ENCODE data around the gene SCRT2. TPM values are rescaled to one million over a fixed set of nuclear protein-coding genes. Genes with fewer than 3 reads are reported as not detected.

The SCRT2 gene
- total RNA-seq, 1 experiment from 2014 or later, result not detected

GRCh38 chr20:711576-711975, 36.0 kb upstream of the SCRT2 start:
- Histone ChIP-seq H3K23me2 (ENCODE audit: insufficient read length, low read depth, low read length, poor library complexity, severe bottlenecking) (peaks cover 3% of the 10 kb centered on the region), H3K4ac (ENCODE audit: low read depth, low read length) (no peak overlapping the region), H4K91ac (ENCODE audit: insufficient read length, low read depth, low read length) (no peak overlapping the region), H2BK120ac (ENCODE audit: low read depth, low read length, poor library complexity, severe bottlenecking) (no peak overlapping the region), H2BK15ac (ENCODE audit: low read depth, low read length) (no peak overlapping the region), H2BK5ac (ENCODE audit: insufficient read length, low read length) (no peak overlapping the region), H3K9me3 (ENCODE audit: control insufficient read depth, low read depth, low read length) (no peaks in the 10 kb centered on the region), H3K14ac (ENCODE audit: insufficient read depth, low read length) (no peak overlapping the region), H4K5ac (ENCODE audit: insufficient read length, low read depth, low read length) (no peak overlapping the region), H2AFZ (ENCODE audit: low read length) (no peak overlapping the region), H3K79me1 (ENCODE audit: insufficient read depth, low read depth, low read length, poor library complexity, severe bottlenecking) (no peaks in the 10 kb centered on the region), H3K79me2 (ENCODE audit: insufficient read depth, low read length) (no peaks in the 10 kb centered on the region), H2BK12ac (ENCODE audit: insufficient read length, low read depth, low read length) (no peak overlapping the region), H4K20me1 (ENCODE audit: control insufficient read depth, insufficient read depth, insufficient read length) (no peaks in the 10 kb centered on the region), H3K23ac (ENCODE audit: insufficient read length, low read depth, low read length) (no peak overlapping the region), H3T11ph (ENCODE audit: low read length) (no peak overlapping the region), H4K8ac (replicated peaks; ENCODE audit: insufficient read length, low read depth, low read length) (no peak overlapping the region), H3K4me1 (ENCODE audit: insufficient read depth, low read length) (no peaks in the 10 kb centered on the region; the same call in 1 of the 2 replicates), H3K27ac (ENCODE audit: insufficient read length, low read depth, low read length) (no peak overlapping the region), H3K4me2 (ENCODE audit: insufficient read depth, insufficient read length, low read length) (no peak overlapping the region), H2BK20ac (ENCODE audit: low read depth, low read length, poor library complexity, severe bottlenecking) (no peak overlapping the region), H2AK5ac (ENCODE audit: insufficient read length, low read length) (no peak overlapping the region), H3K18ac (ENCODE audit: insufficient read length, low read depth, low read length) (no peak overlapping the region), H3K9ac (ENCODE audit: extremely low read depth, insufficient read length, low read length) (no peak overlapping the region), H3K27me3 (ENCODE audit: insufficient read depth, low read length) (peaks cover 5% of the 10 kb centered on the region; the same call in 1 of the 2 replicates), H3K56ac (ENCODE audit: insufficient read length, low read depth, low read length) (no peak overlapping the region)
- Mint-ChIP-seq H3K27ac (no peak overlapping the region), H3K27me3 (ENCODE audit: low read depth) (peaks cover 33% of the 10 kb centered on the region), H3K4me3 (no peak overlapping the region; a peak in 1 of 5 replicates), H3K36me3 (ENCODE audit: insufficient read depth in 1 of 3, low read depth in 3 of 3) (peaks cover 5 to 15% (median 10%) of the 10 kb centered on the region in 3 experiments), H3K4me1 (peaks cover 10 to 31% of the 10 kb centered on the region in 2 experiments), H3K9me3 (peaks cover 21 to 22% of the 10 kb centered on the region in 2 experiments)
- no CpG with 5 or more reads among the region's 2 CpGs for WGBS (ENCODE audit: extremely low coverage, insufficient read length, low lambda C conversion rate)
- peak; percentile 23 for DNase-seq
- TF ChIP-seq CTCF (conservative IDR thresholded peaks at IDR 0.05), result no peak

All from H9 (cell line).